HG03039 (cell line): ENCODE results near the gene VAMP8.
"Not testable (repeated sequence)": the region's sequence is repeated elsewhere in the genome, so short reads cannot be mapped to it uniquely, and the experiment has no call there.

Experiments
- ATAC-seq: cut with Tn5 transposase; IDR thresholded peaks from one replicate; pipeline ENCODE4 v1.9.1; 2021; ENCODE audit warnings: mild to moderate bottlenecking, moderate library complexity; ENCODE audit not compliant: unreplicated experiment

Gene VAMP8

GRCh38 chr2:85547089-85547858, 30.1 kb upstream of the VAMP8 start:
- ATAC-seq, result no peak

GRCh38 chr2:85547859-85548607, 29.4 kb upstream of the VAMP8 start:
- ATAC-seq, result no peak

GRCh38 chr2:85548608-85548900, 28.8 kb upstream of the VAMP8 start:
- ATAC-seq, result no peak

- no peak for ATAC-seq
Observed at GRCh38 chr2:85549095-85549494, 28.3 kb upstream of the VAMP8 start.

GRCh38 chr2:85549826-85550225, 27.6 kb upstream of the VAMP8 start:
- ATAC-seq, result no peak

- no peak for ATAC-seq
Observed at GRCh38 chr2:85550486-85550885, 26.9 kb upstream of the VAMP8 start.

- no peak for ATAC-seq
Observed at GRCh38 chr2:85551698-85552678, 25.4 kb upstream of the VAMP8 start.

- no peak for ATAC-seq
Observed at GRCh38 chr2:85553184-85553583, 24.2 kb upstream of the VAMP8 start.

- no peak for ATAC-seq
Observed at GRCh38 chr2:85554980-85555612, 22.3 kb upstream of the VAMP8 start.

GRCh38 chr2:85557130-85557529, 20.3 kb upstream of the VAMP8 start:
- no peak for ATAC-seq

GRCh38 chr2:85558160-85558559, 19.2 kb upstream of the VAMP8 start:
- ATAC-seq, result no peak

GRCh38 chr2:85560403-85560726, 17.0 kb upstream of the VAMP8 start:
- ATAC-seq, result not testable (repeated sequence)

- ATAC-seq, result no peak
Observed at GRCh38 chr2:85560812-85561279, 16.5 kb upstream of the VAMP8 start.

GRCh38 chr2:85561280-85562212, 15.8 kb upstream of the VAMP8 start, which contains the start of gene GGCX:
TSS of gene GGCX (minus strand) at chr2:85561493. CDS start at chr2:85561428, 65 bp downstream.
- ATAC-seq, result peak; percentile 88

- ATAC-seq, result no peak
Observed at GRCh38 chr2:85564144-85564563, 13.2 kb upstream of the VAMP8 start.

- no peak for ATAC-seq
Observed at GRCh38 chr2:85566265-85566664, 11.1 kb upstream of the VAMP8 start.

- ATAC-seq, result no peak
Observed at GRCh38 chr2:85575739-85576138, 1.6 kb upstream of the VAMP8 start.

GRCh38 chr2:85577063-85577385, 362 bp upstream of the VAMP8 start:
- no peak for ATAC-seq

- no peak for ATAC-seq
Observed at GRCh38 chr2:85578243-85579180, 1.1 kb downstream of the VAMP8 start.
